Lung microvascular endothelial cell (primary cell): Measurements from ENCODE around the gene NRCAM. TPM values are rescaled to one million over a fixed set of nuclear protein-coding genes. Genes with fewer than 3 reads are reported as not detected.
"Not testable (repeated sequence)": the region's sequence is repeated elsewhere in the genome, so short reads cannot be mapped to it uniquely, and the experiment has no call there.

Experiments used
- DNase-seq, 2 donors: peaks; one replicate each; pipeline versions ENCODE4 v3.0.0 to v3.0.0-alpha.2; 2010; ENCODE audit warnings: low read depth in 2 of 2
- total RNA-seq: library from RNA; depleted of rRNA; stranded (reverse); fragments of >200 nt; gene quantifications from 2 replicates; pipeline ENCODE4 v1.2.1, GENCODE V29; 2014

The NRCAM gene
- total RNA-seq, 1 donor from 2014 or later = 1.2 TPM

- DNase-seq = no peak
Measured at GRCh38 chr7:108345710-108346336, 110.4 kb downstream of the NRCAM start.

GRCh38 chr7:108340856-108341411 is 115.3 kb downstream of the NRCAM start:
- DNase-seq = no peak

GRCh38 chr7:108340406-108340805 is 115.8 kb downstream of the NRCAM start:
- DNase-seq = not testable (repeated sequence)

GRCh38 chr7:108335269-108335918 is 120.8 kb downstream of the NRCAM start:
- DNase-seq = peak in 1 of 2 donors; percentile 38

GRCh38 chr7:108332937-108333336 is 123.3 kb downstream of the NRCAM start:
- no peak for DNase-seq

- no peak for DNase-seq
Measured at GRCh38 chr7:108331971-108332370, 124.3 kb downstream of the NRCAM start.

- no peak for DNase-seq
Measured at GRCh38 chr7:108330227-108330626, 126.0 kb downstream of the NRCAM start.

GRCh38 chr7:108329514-108329913 is 126.7 kb downstream of the NRCAM start:
- DNase-seq = no peak

- no peak for DNase-seq
Measured at GRCh38 chr7:108328174-108328651, 128.0 kb downstream of the NRCAM start.

- no peak for DNase-seq
Measured at GRCh38 chr7:108327353-108327752, 128.9 kb downstream of the NRCAM start.

GRCh38 chr7:108326938-108327337 is 129.3 kb downstream of the NRCAM start:
- DNase-seq = no peak

- no peak for DNase-seq
Measured at GRCh38 chr7:108324053-108325038, 131.9 kb downstream of the NRCAM start.

- DNase-seq = no peak
Measured at GRCh38 chr7:108322925-108323832, 133.1 kb downstream of the NRCAM start.

- DNase-seq = no peak
Measured at GRCh38 chr7:108322046-108322445, 134.2 kb downstream of the NRCAM start.

GRCh38 chr7:108321359-108321758 is 134.9 kb downstream of the NRCAM start:
- DNase-seq = no peak

GRCh38 chr7:108316708-108317107 is 139.5 kb downstream of the NRCAM start:
- no peak for DNase-seq

- no peak for DNase-seq
Measured at GRCh38 chr7:108314551-108314950, 141.7 kb downstream of the NRCAM start.

GRCh38 chr7:108314049-108314448 is 142.2 kb downstream of the NRCAM start:
- DNase-seq = no peak

GRCh38 chr7:108313086-108313485 is 143.2 kb downstream of the NRCAM start:
- DNase-seq = peak in 1 of 2 donors; percentile 59

- peak; percentile 49 to 91 for DNase-seq
Measured at GRCh38 chr7:108311446-108312168, 144.6 kb downstream of the NRCAM start.
